Measurements from ENCODE around the gene FBXL7.

DNA sequence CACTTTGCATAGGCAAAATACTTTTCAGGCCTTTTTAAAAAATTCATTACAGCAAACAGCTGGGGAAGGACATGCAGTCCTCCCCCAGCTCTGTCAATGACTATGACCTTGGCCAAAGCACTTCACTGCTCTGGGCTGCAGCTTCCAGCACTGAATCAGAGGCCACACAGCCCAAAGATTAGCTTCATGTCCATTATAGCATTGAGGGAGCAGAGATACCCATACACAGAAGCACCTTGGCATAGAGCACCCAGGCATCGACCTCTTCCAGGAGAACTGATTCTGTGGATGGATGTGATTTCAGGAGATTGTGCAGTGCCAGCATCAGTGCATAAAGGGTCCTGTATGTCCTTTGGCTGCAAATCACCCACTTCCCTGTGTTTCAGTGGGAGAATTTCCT, 437.7 kb downstream of the FBXL7 start:
- TF ChIP-seq, protein P1, sequence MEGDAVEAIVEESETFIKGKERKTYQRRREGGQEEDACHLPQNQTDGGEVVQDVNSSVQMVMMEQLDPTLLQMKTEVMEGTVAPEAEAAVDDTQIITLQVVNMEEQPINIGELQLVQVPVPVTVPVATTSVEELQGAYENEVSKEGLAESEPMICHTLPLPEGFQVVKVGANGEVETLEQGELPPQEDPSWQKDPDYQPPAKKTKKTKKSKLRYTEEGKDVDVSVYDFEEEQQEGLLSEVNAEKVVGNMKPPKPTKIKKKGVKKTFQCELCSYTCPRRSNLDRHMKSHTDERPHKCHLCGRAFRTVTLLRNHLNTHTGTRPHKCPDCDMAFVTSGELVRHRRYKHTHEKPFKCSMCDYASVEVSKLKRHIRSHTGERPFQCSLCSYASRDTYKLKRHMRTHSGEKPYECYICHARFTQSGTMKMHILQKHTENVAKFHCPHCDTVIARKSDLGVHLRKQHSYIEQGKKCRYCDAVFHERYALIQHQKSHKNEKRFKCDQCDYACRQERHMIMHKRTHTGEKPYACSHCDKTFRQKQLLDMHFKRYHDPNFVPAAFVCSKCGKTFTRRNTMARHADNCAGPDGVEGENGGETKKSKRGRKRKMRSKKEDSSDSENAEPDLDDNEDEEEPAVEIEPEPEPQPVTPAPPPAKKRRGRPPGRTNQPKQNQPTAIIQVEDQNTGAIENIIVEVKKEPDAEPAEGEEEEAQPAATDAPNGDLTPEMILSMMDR (conservative IDR thresholded peaks at IDR 0.05), result no peak
- TF ChIP-seq EZH2 (IDR thresholded peaks at IDR 0.05; ENCODE audit: low read depth), result no peak
